Measurements from ENCODE around the gene TAS2R30. TPM values are rescaled to one million over a fixed set of nuclear protein-coding genes. Genes with fewer than 3 reads are reported as not detected.

The TAS2R30 gene
- total RNA-seq, 1 donor from 2014 or later = 1.7 TPM

GRCh38 chr12:11154400-11154925, 20.0 kb upstream of the TAS2R30 start:
- Histone ChIP-seq H3K9ac (ENCODE audit: low read length) (no peak overlapping the region), H3K4me2 (ENCODE audit: low read length) (no peak overlapping the region), H2AFZ (ENCODE audit: low read depth, low read length) (no peak overlapping the region), H3K36me3 (ENCODE audit: insufficient read depth, low read length) (no peaks in the 10 kb centered on the region), H3K27me3 (ENCODE audit: insufficient read depth, low read length) (no peaks in the 10 kb centered on the region), H3K27ac (ENCODE audit: low read depth, low read length) (no peak overlapping the region), H3K9me3 (ENCODE audit: insufficient read depth, low read depth, low read length) (no peaks in the 10 kb centered on the region), H3K4me3 (ENCODE audit: insufficient read depth, low read depth, low read length) (no peak overlapping the region), H3K4me1 (ENCODE audit: insufficient read depth, low read length) (no peaks in the 10 kb centered on the region), H3K79me2 (ENCODE audit: insufficient read depth, low read length) (peaks cover 80% of the 10 kb centered on the region), H4K20me1 (ENCODE audit: insufficient read depth, low read length) (peaks cover 39% of the 10 kb centered on the region)
- TF ChIP-seq CTCF (IDR thresholded peaks at IDR 0.05; ENCODE audit: insufficient read depth, low read depth, low read length) (no peak), EZH2 (IDR thresholded peaks at IDR 0.05; ENCODE audit: insufficient read depth, low read length) (no peak)
- FAIRE-seq = no peak
- no peaks in the 10 kb centered on the region for H3K36me3 Mint-ChIP-seq (ENCODE audit: low read depth, unreplicated experiment)
- no peak overlapping the region for H3K27ac Mint-ChIP-seq (ENCODE audit: unreplicated experiment)
- H3K4me3 Mint-ChIP-seq (ENCODE audit: unreplicated experiment) = no peak overlapping the region
- DNase-seq (ENCODE audit: low read depth) = no peak
- peaks cover 7% of the 10 kb centered on the region for H3K4me1 Mint-ChIP-seq (ENCODE audit: low read depth, unreplicated experiment)
- H3K9me3 Mint-ChIP-seq (ENCODE audit: unreplicated experiment) = no peaks in the 10 kb centered on the region
- H3K27me3 Mint-ChIP-seq (ENCODE audit: low read depth, unreplicated experiment) = no peaks in the 10 kb centered on the region

GRCh38 chr12:11152725-11153124, 18.3 kb upstream of the TAS2R30 start:
- Histone ChIP-seq H3K4me1 (ENCODE audit: insufficient read depth, low read length) (no peaks in the 10 kb centered on the region), H3K79me2 (ENCODE audit: insufficient read depth, low read length) (peaks cover 63% of the 10 kb centered on the region), H4K20me1 (ENCODE audit: insufficient read depth, low read length) (peaks cover 26% of the 10 kb centered on the region), H2AFZ (ENCODE audit: low read depth, low read length) (no peak overlapping the region), H3K27ac (ENCODE audit: low read depth, low read length) (no peak overlapping the region), H3K9me3 (ENCODE audit: insufficient read depth, low read depth, low read length) (no peaks in the 10 kb centered on the region), H3K27me3 (ENCODE audit: insufficient read depth, low read length) (no peaks in the 10 kb centered on the region), H3K36me3 (ENCODE audit: insufficient read depth, low read length) (no peaks in the 10 kb centered on the region), H3K4me3 (ENCODE audit: insufficient read depth, low read depth, low read length) (no peak overlapping the region), H3K9ac (ENCODE audit: low read length) (no peak overlapping the region), H3K4me2 (ENCODE audit: low read length) (no peak overlapping the region)
- no peak overlapping the region for H3K4me3 Mint-ChIP-seq (ENCODE audit: unreplicated experiment)
- FAIRE-seq (no peak), DNase-seq (ENCODE audit: low read depth) (no peak)
- no peaks in the 10 kb centered on the region for H3K36me3 Mint-ChIP-seq (ENCODE audit: low read depth, unreplicated experiment)
- peak overlapping the region; percentile 26 for H3K27ac Mint-ChIP-seq (ENCODE audit: unreplicated experiment)
- no peaks in the 10 kb centered on the region for H3K27me3 Mint-ChIP-seq (ENCODE audit: low read depth, unreplicated experiment)
- H3K4me1 Mint-ChIP-seq (ENCODE audit: low read depth, unreplicated experiment) = peaks cover 5% of the 10 kb centered on the region
- H3K9me3 Mint-ChIP-seq (ENCODE audit: unreplicated experiment) = no peaks in the 10 kb centered on the region
- TF ChIP-seq EZH2 (IDR thresholded peaks at IDR 0.05; ENCODE audit: insufficient read depth, low read length) (no peak), CTCF (IDR thresholded peaks at IDR 0.05; ENCODE audit: insufficient read depth, low read depth, low read length) (no peak)

GRCh38 chr12:11150832-11151231, 16.4 kb upstream of the TAS2R30 start:
- TF ChIP-seq EZH2 (IDR thresholded peaks at IDR 0.05; ENCODE audit: insufficient read depth, low read length) (no peak), CTCF (IDR thresholded peaks at IDR 0.05; ENCODE audit: insufficient read depth, low read depth, low read length) (no peak)
- no peak overlapping the region for H3K27ac ChIP-seq (ENCODE audit: low read depth, low read length)
- Mint-ChIP-seq H3K4me1 (ENCODE audit: low read depth, unreplicated experiment) (peaks cover 5% of the 10 kb centered on the region), H3K27ac (ENCODE audit: unreplicated experiment) (no peak overlapping the region), H3K4me3 (ENCODE audit: unreplicated experiment) (no peak overlapping the region), H3K36me3 (ENCODE audit: low read depth, unreplicated experiment) (no peaks in the 10 kb centered on the region), H3K9me3 (ENCODE audit: unreplicated experiment) (no peaks in the 10 kb centered on the region), H3K27me3 (ENCODE audit: low read depth, unreplicated experiment) (no peaks in the 10 kb centered on the region)
- no peak overlapping the region for H3K4me2 ChIP-seq (ENCODE audit: low read length)
- H2AFZ ChIP-seq (ENCODE audit: low read depth, low read length) = no peak overlapping the region
- H3K9me3 ChIP-seq (ENCODE audit: insufficient read depth, low read depth, low read length) = no peaks in the 10 kb centered on the region
- H3K9ac ChIP-seq (ENCODE audit: low read length) = no peak overlapping the region
- FAIRE-seq (no peak), DNase-seq (ENCODE audit: low read depth) (no peak)
- no peak overlapping the region for H3K4me3 ChIP-seq (ENCODE audit: insufficient read depth, low read depth, low read length)
- H3K79me2 ChIP-seq (ENCODE audit: insufficient read depth, low read length) = peaks cover 62% of the 10 kb centered on the region
- no peaks in the 10 kb centered on the region for H3K4me1 ChIP-seq (ENCODE audit: insufficient read depth, low read length)
- H3K36me3 ChIP-seq (ENCODE audit: insufficient read depth, low read length) = no peaks in the 10 kb centered on the region
- H4K20me1 ChIP-seq (ENCODE audit: insufficient read depth, low read length) = peaks cover 31% of the 10 kb centered on the region
- no peaks in the 10 kb centered on the region for H3K27me3 ChIP-seq (ENCODE audit: insufficient read depth, low read length)

Measured in astrocyte (in vitro differentiated cells and primary cell).